A673 (cell line): Measurements from ENCODE around the gene ARSG. TPM values are rescaled to one million over a fixed set of nuclear protein-coding genes. Genes with fewer than 3 reads are reported as not detected.

Source experiments
- Bru-seq: library from RNA; stranded (reverse); fragments of 400-500 nt; gene quantifications from one replicate; lab custom pipeline; 2021; lab: Mats Ljungman, UMichigan
- BruChase-seq, 2 experiments: library from RNA; stranded (reverse); fragments of 400-500 nt; gene quantifications; one replicate each; lab custom pipeline; 2021; lab: Mats Ljungman, UMichigan
- BruUV-seq: library from RNA; stranded (reverse); fragments of 400-500 nt; replicated peaks from 2 replicates; lab custom pipeline; 2021; lab: Mats Ljungman, UMichigan
- CTCF ChIA-PET: fragments of 300-600 bp; sonication (Branson Sonifier 250); formaldehyde crosslinking; loops from one replicate; lab custom pipeline; 2022; ENCODE audit warnings: antibody characterized with exemption; lab: Charles Lee
- POLR2A ChIA-PET: fragments of 300-600 bp; sonication (Branson Sonifier 250); formaldehyde crosslinking; loops from one replicate; lab custom pipeline; 2022; ENCODE audit warnings: antibody characterized with exemption; ENCODE audit not compliant: low non-redundant PET; lab: Charles Lee
- DNase-seq: peaks from one replicate; pipeline ENCODE4 v3.0.0-alpha.2; 2015; ENCODE audit warnings: low spot score
- H3K27ac ChIP-seq: fragments of 200-600 bp; sonication (generic); 2 replicates; pipeline ENCODE4 v1.5.1; 2016; ENCODE audit warnings: mixed run types, low read depth, mild to moderate bottlenecking, mixed read lengths, antibody characterized with exemption, low read length; ENCODE audit not compliant: poor library complexity, severe bottlenecking
- H3K27me3 ChIP-seq: fragments of 200-600 bp; sonication (generic); replicated peaks from 2 replicates; pipeline ENCODE4 v1.6.1; 2017; ENCODE audit warnings: mixed run types, low read depth, mild to moderate bottlenecking, mixed read lengths, antibody characterized with exemption, low read length; ENCODE audit not compliant: insufficient read depth, poor library complexity
- H3K36me3 ChIP-seq: fragments of 200-600 bp; sonication (generic); 2 replicates; pipeline ENCODE4 v1.6.1; 2016; ENCODE audit warnings: mixed run types, mild to moderate bottlenecking, mixed read lengths, antibody characterized with exemption, low read length; ENCODE audit not compliant: insufficient read depth, poor library complexity, severe bottlenecking
- H3K4me1 ChIP-seq: fragments of 200-600 bp; sonication (generic); 2 replicates; pipeline ENCODE4 v1.6.1; 2017; ENCODE audit warnings: mixed run types, mild to moderate bottlenecking, mixed read lengths, antibody characterized with exemption, low read length; ENCODE audit not compliant: insufficient read depth, poor library complexity, severe bottlenecking
- H3K4me3 ChIP-seq: fragments of 200-600 bp; sonication (generic); 2 replicates; pipeline ENCODE4 v1.5.1; 2016; ENCODE audit warnings: low read depth, mixed run types, mild to moderate bottlenecking, mixed read lengths, low read length; ENCODE audit not compliant: poor library complexity, severe bottlenecking
- H3K9me3 ChIP-seq: fragments of 200-600 bp; sonication (generic); 2 replicates; pipeline ENCODE4 v1.6.1; 2016; ENCODE audit warnings: mixed run types, low read depth, mild to moderate bottlenecking, mixed read lengths, antibody characterized with exemption, low read length; ENCODE audit not compliant: poor library complexity, severe bottlenecking
- CTCF ChIP-seq: fragments of 300-800, 200-600 bp; sonication (generic); conservative IDR thresholded peaks from 2 replicates; pipeline ENCODE4 v1.5.1; 2017; ENCODE audit warnings: low read depth, mild to moderate bottlenecking, antibody characterized with exemption, low read length, moderate library complexity, mixed read lengths
- EZH2 ChIP-seq: fragments of 200-600 bp; sonication (generic); IDR thresholded peaks from 2 replicates; pipeline ENCODE4 v1.6.1; 2017; ENCODE audit warnings: borderline replicate concordance, low read depth, mild to moderate bottlenecking, mixed read lengths, antibody characterized with exemption, low read length; ENCODE audit not compliant: poor library complexity, severe bottlenecking
- intact Hi-C: fragments of 100-400 bp; cut with micrococcal nuclease; formaldehyde crosslinking; loops from one replicate; pipeline ENCODE4 v1.10.0; 2022; ENCODE audit not compliant: unreplicated experiment
- long read RNA-seq: library from polyadenylated mRNA; stranded (forward); transcript quantifications from one replicate; pipeline ENCODE4 v2.0.0, GENCODE V29; 2022
- total RNA-seq: library from RNA; stranded (reverse); gene quantifications from 2 replicates; pipeline ENCODE4 v1.2.3, GENCODE V29; 2021

Gene ARSG
- total RNA-seq, result 1.0 and 1.9 TPM in 2 replicates
- Bru-seq, nascent RNA, result percentile 29 among the genes with signal in this experiment
- BruChase-seq, experiment 1, labeled RNA remaining after a 2-hour chase, result percentile 30 among the genes with signal in this experiment
- BruChase-seq, experiment 2, labeled RNA remaining after a 6-hour chase, result percentile 30 among the genes with signal in this experiment
- long read RNA-seq, partial matches to known transcripts, result 0 of 2 reads
- long read RNA-seq, other reads (novel, unspliced or antisense), result 1 of 2 reads

GRCh38 chr17:68290955-68291835 is at the start of gene ARSG, which contains the start of gene SLC16A6:
Gene ARSG (plus strand): TSS chr17:68291495. CDS start chr17:68307494, 15,999 bp downstream.
Gene SLC16A6 (minus strand): TSS chr17:68291127. CDS start chr17:68278320, 12,807 bp downstream.
- TF ChIP-seq CTCF (no peak), EZH2 (no peak)
- intact Hi-C loops, result no loop called here
- BruUV-seq, result no TSS peak
- Histone ChIP-seq H3K36me3 (no peaks in the 10 kb centered on the region), H3K4me1 (peaks cover 12% of the 10 kb centered on the region), H3K4me3 (peak within 1 kb of the TSS; percentile 67), H3K27ac (peak within 1 kb of the TSS; percentile 79), H3K9me3 (no peaks in the 10 kb centered on the region), H3K27me3 (peaks cover 18% of the 10 kb centered on the region)
- ChIA-PET POLR2A (no interaction called here), CTCF (interaction anchor here (0.7 kb wide), 1 partner anchor 61 kb away, joined by 3 read pairs; no protein-coding TSS in a partner anchor)
- peak; percentile 76 for DNase-seq

GRCh38 chr17:68246271-68247028 is 44.8 kb upstream of the ARSG start:
- peaks cover 6% of the 10 kb centered on the region for H3K4me1 ChIP-seq
- POLR2A ChIA-PET, result interaction anchor here (0.7 kb wide), 1 partner anchor 61 kb away, joined by 3 read pairs; no protein-coding TSS in a partner anchor
- CTCF ChIA-PET, result no interaction called here

More at GRCh38 chr17:68246271-68247028, 44.8 kb upstream of the ARSG start:
- H3K36me3 ChIP-seq, result peaks cover 16% of the 10 kb centered on the region
- TSS peak; percentile 88 for BruUV-seq
- H3K27ac ChIP-seq, result no peak overlapping the region
- intact Hi-C loops, result no loop called here
- no peaks in the 10 kb centered on the region for H3K27me3 ChIP-seq
- TF ChIP-seq CTCF (no peak), EZH2 (no peak)
- no peaks in the 10 kb centered on the region for H3K9me3 ChIP-seq
- peak overlapping the region; percentile 86 for H3K4me3 ChIP-seq
- DNase-seq, result no peak
